Left renal cortex interstitium (tissue), 4 donors: ENCODE data around the gene MST1. TPM values are rescaled to one million over a fixed set of nuclear protein-coding genes. Genes with fewer than 3 reads are reported as not detected.

Experiments
- DNase-seq, 4 donors: peaks; one replicate each; pipeline ENCODE4 v3.0.0-alpha.2; 2013; ENCODE audit warnings: low read depth in 4 of 4, low spot score in 2 of 4, missing footprints in 1 of 4
- polyA plus RNA-seq, 4 donors: library from polyadenylated mRNA; unstranded; fragments of 120-200 nt; gene quantifications; one replicate each; pipeline ENCODE4 v1.2.1, GENCODE V29; 2013; ENCODE audit not compliant: insufficient read length in 4 of 4

The MST1 gene
- polyA plus RNA-seq = 100 to 1,000 TPM; 107 to 397 (median 172) TPM

- DNase-seq = peak; percentile 79 to 91 (median 86)
Observed at GRCh38 chr3:49689046-49689907, at the start of gene MST1, which contains the start of gene RNF123. MST1 (minus strand) TSS chr3:49689474; CDS start chr3:49688691, 783 bp downstream. RNF123 (plus strand) TSS chr3:49689557; CDS start chr3:49691166, 1,609 bp downstream.

GRCh38 chr3:49738067-49738713 lies 48.9 kb upstream of the MST1 start:
- DNase-seq = no peak

GRCh38 chr3:49734752-49735151 lies 45.5 kb upstream of the MST1 start:
- no peak for DNase-seq

GRCh38 chr3:49733551-49733950 lies 44.3 kb upstream of the MST1 start:
- DNase-seq = no peak

- no peak for DNase-seq
Observed at GRCh38 chr3:49732597-49732996, 43.3 kb upstream of the MST1 start.

GRCh38 chr3:49729966-49730609 lies 40.8 kb upstream of the MST1 start:
- DNase-seq = no peak

GRCh38 chr3:49727924-49728361 lies 38.7 kb upstream of the MST1 start:
- DNase-seq = no peak

GRCh38 chr3:49727154-49727923 lies 38.1 kb upstream of the MST1 start:
- no peak for DNase-seq

GRCh38 chr3:49725906-49726681 lies 36.8 kb upstream of the MST1 start:
- DNase-seq = no peak

GRCh38 chr3:49724586-49724985 lies 35.3 kb upstream of the MST1 start:
- DNase-seq = no peak

- DNase-seq = peak; percentile 81 to 95 (median 89)
Observed at GRCh38 chr3:49723628-49724551, 34.6 kb upstream of the MST1 start, which contains the start of gene GMPPB. GMPPB (minus strand) TSS chr3:49723951; CDS start chr3:49723726, 225 bp downstream.

GRCh38 chr3:49723296-49723627 lies 34.0 kb upstream of the MST1 start:
- DNase-seq = no peak

GRCh38 chr3:49722896-49723295 lies 33.6 kb upstream of the MST1 start:
- no peak for DNase-seq

- DNase-seq = no peak
Observed at GRCh38 chr3:49721896-49722781, 32.9 kb upstream of the MST1 start.

GRCh38 chr3:49721596-49721895 lies 32.3 kb upstream of the MST1 start:
- DNase-seq = no peak

- no peak for DNase-seq
Observed at GRCh38 chr3:49720855-49721595, 31.8 kb upstream of the MST1 start.
